ENCODE measurements around the gene ESRRA. TPM values are rescaled to one million over a fixed set of nuclear protein-coding genes. Genes with fewer than 3 reads are reported as not detected.
A peak's percentile ranks its signal among the peaks of the same experiment; 100 is the strongest.

Gene ESRRA
- total and polyA plus RNA-seq, 4 donors, result 10.8 to 88.4 (median 73.0) TPM

GRCh38 chr11:64290352-64291261 lies 14.7 kb upstream of the ESRRA start:
- Histone ChIP-seq H3K9me3 (ENCODE audit: control insufficient read depth in 4 of 4, insufficient read depth in 3 of 4, low read length in 3 of 4) (peaks cover 0 to 5% (median 0%) of the 10 kb centered on the region in 4 donors), H3K36me3 (ENCODE audit: control insufficient read depth in 4 of 4, insufficient read depth in 4 of 4, low read length in 4 of 4) (peaks cover 0 to 3% (median 0%) of the 10 kb centered on the region in 4 donors), H3K4me3 (no peak overlapping the region), H3K27me3 (ENCODE audit: control insufficient read depth in 3 of 3, insufficient read depth in 3 of 3, low read length in 2 of 3) (peaks cover 0 to 42% (median 32%) of the 10 kb centered on the region in 3 donors), H3K4me1 (ENCODE audit: control insufficient read depth in 5 of 5, insufficient read depth in 5 of 5, low read length in 5 of 5) (peaks cover 0 to 19% (median 0%) of the 10 kb centered on the region in 5 donors), H3K9ac (ENCODE audit: insufficient read depth in 1 of 2, low read length in 2 of 2) (no peak overlapping the region), H3K27ac (ENCODE audit: low read depth in 1 of 2, low read length in 1 of 2) (no peak overlapping the region)
- DNase-seq (no peak), ATAC-seq (ENCODE audit: insufficient read depth, low FRiP score) (no peak)
- no peak for TF ChIP-seq CTCF (IDR thresholded peaks at IDR 0.05; ENCODE audit: control extremely low read depth, extremely low read depth)
- 48 to 56% methylated on average over 10 of the region's 10 CpGs for WGBS, 2 donors

GRCh38 chr11:64291262-64291751 lies 14.0 kb upstream of the ESRRA start, which contains the start of gene KCNK4:
TSS of gene KCNK4 (plus strand) at chr11:64291302. CDS start at chr11:64293019, 1,717 bp downstream.
- DNase-seq (no peak), ATAC-seq (ENCODE audit: insufficient read depth, low FRiP score) (no peak)
- TF ChIP-seq CTCF (IDR thresholded peaks at IDR 0.05; ENCODE audit: control extremely low read depth, extremely low read depth), result no peak
- 3 to 9% methylated on average over 18 to 45 of the region's 45 CpGs for WGBS, 2 donors
- peaks cover 0 to 49% (median 39%) of the 10 kb centered on the region in 3 donors for H3K27me3 ChIP-seq (ENCODE audit: control insufficient read depth in 3 of 3, insufficient read depth in 3 of 3, low read length in 2 of 3)
- peaks cover 0 to 15% (median 0%) of the 10 kb centered on the region in 5 donors for H3K4me1 ChIP-seq (ENCODE audit: control insufficient read depth in 5 of 5, insufficient read depth in 5 of 5, low read length in 5 of 5)
- H3K9ac ChIP-seq (ENCODE audit: insufficient read depth in 1 of 2, low read length in 2 of 2), result no peak within 1 kb of the TSS
- peaks cover 0 to 3% (median 0%) of the 10 kb centered on the region in 4 donors for H3K36me3 ChIP-seq (ENCODE audit: control insufficient read depth in 4 of 4, insufficient read depth in 4 of 4, low read length in 4 of 4)
- no peak within 1 kb of the TSS for H3K27ac ChIP-seq (ENCODE audit: low read depth in 1 of 2, low read length in 1 of 2)
- H3K4me3 ChIP-seq, result peak within 1 kb of the TSS; percentile 10
- peaks cover 0 to 5% (median 0%) of the 10 kb centered on the region in 4 donors for H3K9me3 ChIP-seq (ENCODE audit: control insufficient read depth in 4 of 4, insufficient read depth in 3 of 4, low read length in 3 of 4)

- Histone ChIP-seq H3K27me3 (ENCODE audit: control insufficient read depth in 3 of 3, insufficient read depth in 3 of 3, low read length in 2 of 3) (peaks cover 0 to 55% (median 45%) of the 10 kb centered on the region in 3 donors), H3K27ac (ENCODE audit: low read depth in 1 of 2, low read length in 1 of 2) (no peak overlapping the region), H3K4me1 (ENCODE audit: control insufficient read depth in 5 of 5, insufficient read depth in 5 of 5, low read length in 5 of 5) (peaks cover 0 to 15% (median 0%) of the 10 kb centered on the region in 5 donors), H3K9ac (ENCODE audit: insufficient read depth in 1 of 2, low read length in 2 of 2) (no peak overlapping the region), H3K36me3 (ENCODE audit: control insufficient read depth in 4 of 4, insufficient read depth in 4 of 4, low read length in 4 of 4) (peaks cover 0 to 3% (median 0%) of the 10 kb centered on the region in 4 donors), H3K9me3 (ENCODE audit: control insufficient read depth in 4 of 4, insufficient read depth in 3 of 4, low read length in 3 of 4) (peaks cover 0 to 5% (median 0%) of the 10 kb centered on the region in 4 donors), H3K4me3 (peak overlapping the region; percentile 10)
- ATAC-seq (ENCODE audit: insufficient read depth, low FRiP score), result no peak
- DNase-seq, result no peak
- 0 to 1% methylated on average over 60 to 96 of the region's 96 CpGs for WGBS, 2 donors
- no peak for TF ChIP-seq CTCF (IDR thresholded peaks at IDR 0.05; ENCODE audit: control extremely low read depth, extremely low read depth)
These were observed 13.4 kb upstream of the ESRRA start for GRCh38 chr11:64291752-64292459.

Measured in lung (tissue), 12 donors.